Fibroblast of skin of back (primary cell): ENCODE results near the gene GNAS-AS1.
"Not testable (repeated sequence)": the region's sequence is repeated elsewhere in the genome, so short reads cannot be mapped to it uniquely, and the experiment has no call there.

ENCODE experiments used
- DNase-seq: peaks from one replicate; pipeline ENCODE4 v3.0.0-alpha.2; 2013

Gene GNAS-AS1

DNA sequence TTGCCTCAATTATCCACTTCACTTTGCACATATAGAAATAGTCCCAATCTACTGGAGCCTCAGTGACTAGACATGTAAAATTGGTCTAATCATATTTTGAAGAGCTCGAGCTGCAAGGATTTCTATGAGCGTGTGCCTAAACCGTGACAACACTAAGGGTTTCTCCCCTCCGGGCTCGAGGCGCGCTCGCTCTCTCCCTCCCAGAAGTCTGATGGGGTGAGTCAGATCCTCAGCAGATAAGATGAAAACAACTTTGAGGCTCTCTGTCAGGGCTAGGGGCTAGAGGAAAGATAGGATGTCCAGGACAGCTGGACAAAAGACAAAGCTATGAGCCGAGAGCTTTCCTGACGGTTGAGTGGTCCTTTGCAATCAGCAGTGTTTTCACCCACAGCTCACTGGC is 16.8 kb downstream of the GNAS-AS1 start:
- no peak for DNase-seq

DNA sequence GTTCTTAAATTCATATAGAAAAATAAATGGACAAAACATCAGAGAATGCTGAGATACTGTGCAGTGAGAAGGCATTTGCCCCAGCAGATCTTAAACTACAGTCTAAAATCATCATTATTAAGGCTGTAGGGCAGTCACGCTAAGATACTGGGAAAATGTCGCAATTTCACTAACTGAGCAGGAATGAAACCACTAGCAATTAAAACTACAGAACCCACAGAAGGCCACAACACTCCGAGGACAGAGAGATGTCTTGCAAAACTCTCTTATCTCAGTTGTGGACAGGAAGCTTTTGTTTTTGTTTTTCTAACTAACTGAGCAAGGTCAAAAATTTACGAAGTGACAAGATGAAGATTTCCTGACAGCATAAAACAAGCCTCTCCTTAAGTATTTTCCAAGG is 18.2 kb downstream of the GNAS-AS1 start:
- DNase-seq = no peak

DNA sequence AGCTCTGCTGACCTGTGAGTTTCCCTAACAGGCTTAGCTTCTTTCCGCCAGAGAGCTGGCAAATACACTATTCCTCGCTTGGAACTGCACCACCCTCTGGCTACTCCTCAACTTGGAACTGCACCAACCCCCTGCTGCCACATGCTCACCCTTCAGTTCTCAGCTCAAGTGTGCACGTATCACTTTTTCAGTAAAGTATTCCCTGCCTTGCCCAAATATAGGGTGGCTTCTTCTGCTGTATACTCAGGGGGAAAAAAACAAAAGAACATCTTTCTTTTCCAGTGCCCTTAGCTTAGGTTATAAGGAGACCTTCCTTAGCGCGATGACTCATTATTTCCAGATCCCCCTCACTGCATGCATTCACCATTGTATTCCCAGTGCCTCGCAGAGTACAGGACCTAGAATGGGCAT is 21.2 kb downstream of the GNAS-AS1 start:
- no peak for DNase-seq

DNA sequence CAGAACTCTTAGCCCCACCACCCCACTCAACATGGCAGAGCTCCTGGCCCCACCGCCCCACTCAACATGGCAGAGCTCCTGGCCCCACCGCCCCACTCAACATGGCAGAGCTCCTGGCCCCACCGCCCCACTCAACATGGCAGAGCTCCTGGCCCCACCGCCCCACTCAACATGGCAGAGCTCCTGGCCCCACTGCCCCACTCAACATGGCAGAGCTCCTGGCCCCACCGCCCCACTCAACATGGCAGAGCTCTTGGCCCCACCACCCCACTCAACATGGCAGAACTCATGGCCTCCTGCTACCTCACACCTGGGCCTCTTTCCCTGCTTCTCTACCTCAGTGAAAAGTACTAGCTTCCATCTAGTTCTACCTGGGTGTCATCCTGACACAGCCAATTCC is 21.9 kb downstream of the GNAS-AS1 start:
- not testable (repeated sequence) for DNase-seq

DNA sequence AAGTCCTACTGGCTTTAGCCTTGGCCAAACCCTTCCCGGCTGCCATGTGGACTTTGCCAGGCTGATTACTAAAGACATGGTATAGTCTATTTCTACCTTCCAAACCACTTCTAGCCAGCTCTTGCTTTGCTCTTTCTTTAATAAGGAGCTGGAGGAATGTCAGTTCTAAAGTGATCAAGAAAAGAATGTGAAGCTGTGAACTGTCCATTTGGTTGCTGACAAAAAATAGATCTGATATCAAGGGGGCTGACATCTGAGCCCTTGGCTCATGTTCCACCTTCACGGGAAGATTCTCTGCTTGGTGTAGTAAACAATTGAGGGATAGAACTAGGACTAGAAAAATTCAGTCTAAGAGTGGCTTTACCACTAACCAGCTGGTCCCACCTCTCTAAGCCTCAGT is 22.6 kb downstream of the GNAS-AS1 start:
- DNase-seq = no peak

DNA sequence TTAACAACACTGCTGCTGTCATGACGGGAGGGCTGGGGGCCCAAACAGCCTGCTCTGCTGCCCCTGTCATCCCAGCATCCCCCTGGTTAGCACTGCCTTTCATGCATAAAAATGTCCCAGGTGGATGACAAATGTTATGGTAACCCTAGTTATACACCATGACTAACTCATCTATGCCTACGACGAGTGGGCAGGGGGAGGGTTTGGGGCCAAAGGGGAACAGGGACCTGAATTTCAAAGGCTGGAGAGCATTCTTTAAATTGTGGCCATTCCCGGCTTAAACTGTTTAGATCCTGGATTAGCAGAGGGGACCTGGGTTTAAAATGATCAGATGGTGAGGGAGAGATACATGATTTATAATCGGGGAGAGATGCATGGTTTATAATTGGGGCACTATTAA is 24.4 kb downstream of the GNAS-AS1 start:
- DNase-seq = no peak

DNA sequence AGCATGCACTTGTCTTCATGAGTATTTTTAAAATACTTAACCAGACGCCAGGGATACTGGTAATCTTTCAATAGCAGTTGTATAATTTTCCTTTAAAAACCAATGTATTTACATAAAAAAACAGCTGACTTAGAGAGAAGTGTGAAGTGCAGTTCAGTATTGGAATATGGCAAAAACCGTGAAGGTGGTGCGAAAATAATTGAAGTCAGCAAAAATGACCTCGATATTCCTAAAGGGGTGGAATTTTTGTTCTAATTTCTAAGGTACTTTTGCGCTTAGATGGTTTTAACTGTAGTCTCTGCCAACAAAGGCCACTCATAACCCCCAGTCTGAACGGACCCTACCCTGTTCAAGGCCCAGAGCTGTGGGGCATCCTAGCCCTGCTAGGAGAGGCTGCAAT is 25.3 kb downstream of the GNAS-AS1 start:
- DNase-seq = no peak

DNA sequence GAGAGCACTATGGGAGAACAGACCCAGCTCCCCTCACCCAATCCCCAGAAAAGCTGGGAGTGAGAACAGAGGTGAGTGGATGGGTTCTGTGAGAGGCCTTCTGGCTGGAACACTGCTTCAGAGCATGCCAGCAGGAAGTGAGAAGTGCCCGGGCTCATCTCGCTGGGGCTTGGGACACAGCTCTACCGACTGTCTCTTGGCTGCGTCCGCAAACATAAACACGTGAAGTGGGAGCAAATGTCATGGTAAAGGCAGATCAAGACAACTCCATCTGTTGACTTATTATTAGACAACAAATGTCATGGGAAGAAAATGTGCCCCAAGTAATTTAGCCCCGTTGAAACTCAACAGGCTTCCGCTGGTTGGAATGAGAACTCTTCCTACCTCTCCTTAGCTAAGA is 25.9 kb downstream of the GNAS-AS1 start:
- no peak for DNase-seq

DNA sequence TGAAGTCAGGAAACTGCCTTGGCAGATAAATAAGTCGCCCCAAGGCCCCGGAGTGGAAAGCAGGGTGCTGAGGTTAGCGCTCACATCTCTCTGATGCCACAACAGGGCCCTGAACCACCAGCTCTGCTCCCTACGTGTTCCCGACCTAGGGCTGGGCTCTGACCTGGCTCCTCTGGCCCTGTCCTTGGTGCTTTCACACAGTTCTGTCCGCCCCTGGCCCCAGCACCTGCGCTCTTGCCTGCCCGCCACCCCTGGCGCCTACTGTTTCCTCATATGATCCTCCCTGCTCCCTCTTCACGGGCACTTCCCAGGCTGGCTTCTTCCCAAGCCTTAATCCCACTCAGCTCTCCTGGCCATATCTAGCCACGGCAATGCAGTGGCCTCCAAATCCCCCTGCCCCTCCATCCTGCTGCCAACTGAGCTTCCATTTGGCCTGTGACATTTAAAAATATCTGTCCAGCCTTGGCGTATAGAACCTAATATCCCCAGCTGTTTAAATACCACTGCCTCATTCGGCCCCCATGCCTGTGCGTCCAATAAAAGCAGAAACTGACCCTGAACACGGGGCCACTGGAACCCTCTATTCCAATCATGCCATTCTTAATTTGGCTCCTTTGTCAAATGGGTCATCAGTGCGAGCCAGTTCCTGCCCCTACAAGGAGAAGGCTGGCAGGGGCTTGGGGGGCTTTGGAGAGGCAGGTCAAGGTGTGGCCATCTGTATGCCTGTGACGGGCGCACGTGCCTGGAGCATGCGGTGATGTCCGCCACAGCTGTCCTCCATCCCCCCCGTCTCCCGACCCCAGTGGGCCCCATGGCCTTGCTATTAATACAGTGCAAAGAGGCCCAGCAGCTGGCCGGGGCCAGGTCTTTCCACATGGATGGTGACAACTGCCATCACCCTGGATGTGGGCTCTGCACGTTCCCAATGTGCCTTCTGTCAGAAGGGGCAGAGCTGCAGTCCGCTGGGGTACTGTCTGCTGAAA is 27.7 kb downstream of the GNAS-AS1 start:
- no peak for DNase-seq

DNA sequence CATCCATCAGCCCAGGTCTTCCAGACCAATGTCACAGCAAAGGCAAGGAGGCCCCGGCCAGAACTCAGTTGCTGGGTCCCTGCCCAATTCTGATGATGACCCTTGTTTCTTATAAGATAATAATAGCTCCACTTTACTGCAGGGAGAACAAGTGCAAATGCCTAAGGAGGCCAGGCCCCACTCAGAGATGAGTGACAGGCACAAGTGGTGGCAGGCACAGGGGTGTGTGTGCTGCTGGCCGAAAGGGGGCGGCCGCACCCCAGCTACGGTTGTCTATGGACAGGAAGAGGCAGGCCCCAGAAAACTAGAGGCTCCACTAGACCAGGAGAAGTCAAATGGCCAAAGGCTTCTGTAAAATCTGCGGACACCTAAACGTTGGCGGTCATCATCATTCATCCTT is 28.6 kb downstream of the GNAS-AS1 start:
- no peak for DNase-seq

DNA sequence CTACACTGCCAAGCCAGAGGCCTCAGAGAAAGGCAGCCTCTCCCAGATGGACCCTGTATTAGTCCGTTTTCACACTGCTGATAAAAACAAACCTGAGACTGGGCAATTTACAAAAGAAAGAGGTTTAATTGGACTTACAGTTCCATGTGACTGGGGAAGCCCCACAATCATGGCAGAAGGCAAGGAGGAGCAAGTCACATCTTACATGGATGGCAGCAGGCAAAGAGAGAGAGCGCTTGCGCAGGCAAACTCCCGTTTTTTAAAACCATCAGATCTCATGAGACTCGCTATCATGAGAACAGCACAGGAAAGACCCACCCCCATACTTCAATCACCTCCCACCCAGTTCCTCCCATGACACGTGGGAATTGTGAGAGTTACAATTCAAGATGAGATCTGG is 30.2 kb downstream of the GNAS-AS1 start:
- DNase-seq = not testable (repeated sequence)

DNA sequence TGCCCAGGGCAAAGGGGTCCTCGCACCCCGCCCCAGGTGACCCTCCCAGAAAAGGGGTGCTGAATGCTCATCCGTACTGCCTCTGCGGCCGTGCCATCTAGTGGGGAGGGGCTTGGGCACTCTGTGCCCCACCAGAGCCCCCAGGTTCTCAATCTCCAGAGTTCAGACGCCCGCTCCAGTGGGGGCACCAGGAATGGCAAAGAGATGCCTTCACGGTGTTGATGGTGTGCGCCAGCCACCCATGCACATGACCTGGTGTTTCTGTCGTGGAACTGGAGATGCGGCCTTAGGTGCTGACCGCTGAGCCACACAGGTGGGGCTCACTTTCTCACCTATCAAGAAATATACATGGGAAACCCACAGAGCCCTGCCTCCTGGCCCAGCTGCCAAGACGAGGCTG is 30.8 kb downstream of the GNAS-AS1 start:
- no peak for DNase-seq

DNA sequence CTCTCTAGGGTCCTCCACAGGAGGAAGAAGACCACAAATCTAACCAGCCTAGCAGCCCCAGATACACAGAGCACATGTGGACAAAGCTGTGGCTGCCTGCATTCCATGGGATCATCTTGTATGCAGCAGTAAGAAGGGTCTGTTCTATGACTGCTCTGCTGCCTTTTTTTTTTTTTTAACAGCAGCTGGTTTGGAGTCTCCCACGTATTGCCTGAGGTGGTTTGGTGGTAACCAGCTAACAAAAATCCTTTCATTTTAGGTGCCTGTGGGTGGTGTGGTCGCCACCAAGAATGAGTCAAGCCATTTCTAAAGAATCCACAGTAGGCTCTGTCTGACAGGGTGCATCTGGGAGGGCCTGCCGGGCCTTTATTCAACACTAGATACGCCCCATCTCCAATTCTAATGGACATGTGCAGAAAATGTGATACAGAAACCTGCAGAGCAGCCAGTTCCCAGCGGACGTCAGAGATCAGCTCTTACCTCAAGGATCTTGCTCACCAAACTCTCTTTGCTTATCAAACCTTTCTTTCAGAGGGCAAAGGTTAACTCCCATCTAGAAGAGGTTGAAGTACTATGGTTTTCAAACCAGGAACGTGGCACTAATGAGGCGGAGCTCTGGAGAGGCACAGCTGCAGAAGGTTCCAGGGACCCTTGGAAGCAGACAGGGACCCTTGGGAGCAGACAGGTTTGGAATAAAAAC is 32.0 kb downstream of the GNAS-AS1 start:
- DNase-seq = peak; percentile 95

DNA sequence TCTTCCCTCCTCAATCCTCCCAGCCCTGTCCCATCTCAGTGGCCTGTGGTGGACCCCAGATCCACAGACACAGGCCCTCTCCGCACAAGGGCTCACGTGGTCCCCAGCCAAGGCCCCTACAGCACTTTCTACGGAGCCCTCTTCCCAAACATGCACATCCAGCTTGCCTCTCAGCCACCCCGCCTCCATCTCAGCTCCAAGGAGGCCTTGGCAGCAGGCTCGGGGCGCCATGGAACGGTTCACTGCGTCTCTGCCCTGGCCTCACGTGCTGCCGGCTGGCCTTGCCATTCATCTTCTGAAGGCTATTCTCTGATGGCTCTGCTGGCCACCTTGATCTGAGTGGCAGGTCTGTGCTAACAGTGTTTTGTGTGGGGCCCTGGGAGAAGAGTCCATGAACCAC is 33.0 kb downstream of the GNAS-AS1 start:
- DNase-seq = no peak

DNA sequence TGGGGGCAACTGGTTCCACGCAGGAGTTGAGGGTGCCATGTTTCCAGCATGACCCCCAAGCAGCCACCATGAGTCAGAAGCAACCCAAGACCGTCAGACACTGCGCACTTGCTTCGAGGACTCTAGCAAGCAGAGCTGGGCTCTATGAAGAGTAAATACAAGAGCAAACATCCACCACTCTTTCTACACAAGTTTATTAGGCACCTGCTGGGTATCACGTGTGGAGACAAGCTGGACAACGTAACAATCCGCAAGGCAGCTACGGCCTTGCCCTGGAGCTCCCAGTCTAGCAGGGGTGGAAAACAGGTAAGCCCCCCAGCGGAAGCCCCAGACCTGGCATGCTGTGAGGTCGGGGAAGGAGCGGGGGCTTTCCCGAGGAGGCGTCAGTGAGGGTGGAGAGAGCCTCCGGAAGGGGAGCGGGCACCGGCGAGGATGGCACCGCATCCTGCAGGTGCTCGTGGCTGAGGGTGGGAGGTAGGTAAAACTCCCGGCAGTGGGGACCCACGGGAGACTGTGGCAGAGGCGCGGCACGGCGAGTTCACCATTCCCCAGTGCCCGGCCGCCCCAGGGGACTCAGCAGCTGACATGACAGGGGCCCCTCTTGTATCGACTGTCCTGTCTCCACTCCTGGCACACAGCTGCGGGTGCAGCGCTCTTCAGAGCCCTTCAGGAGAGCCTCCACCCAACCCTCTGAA is 33.6 kb downstream of the GNAS-AS1 start:
- DNase-seq = no peak

DNA sequence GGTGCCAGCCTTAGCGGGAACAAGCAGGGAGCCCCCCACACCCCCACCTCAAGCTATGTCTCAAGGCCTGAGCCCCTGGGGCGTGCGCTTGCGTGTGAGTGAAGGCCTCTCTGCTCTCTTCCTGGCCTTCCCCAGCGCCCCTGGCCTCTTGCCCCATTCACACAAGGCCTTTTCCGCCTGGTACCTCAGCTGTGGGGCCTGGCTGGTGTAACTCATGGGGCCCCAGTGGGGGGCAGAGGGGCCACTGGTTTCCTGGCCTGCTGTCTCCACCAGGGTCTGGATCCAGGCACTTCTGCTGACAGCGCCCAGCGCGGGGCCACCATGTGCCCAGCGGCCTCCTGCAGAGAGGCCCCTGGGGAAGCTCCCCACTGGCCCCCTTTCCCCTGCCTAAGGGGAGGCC is 34.7 kb downstream of the GNAS-AS1 start:
- DNase-seq = no peak

DNA sequence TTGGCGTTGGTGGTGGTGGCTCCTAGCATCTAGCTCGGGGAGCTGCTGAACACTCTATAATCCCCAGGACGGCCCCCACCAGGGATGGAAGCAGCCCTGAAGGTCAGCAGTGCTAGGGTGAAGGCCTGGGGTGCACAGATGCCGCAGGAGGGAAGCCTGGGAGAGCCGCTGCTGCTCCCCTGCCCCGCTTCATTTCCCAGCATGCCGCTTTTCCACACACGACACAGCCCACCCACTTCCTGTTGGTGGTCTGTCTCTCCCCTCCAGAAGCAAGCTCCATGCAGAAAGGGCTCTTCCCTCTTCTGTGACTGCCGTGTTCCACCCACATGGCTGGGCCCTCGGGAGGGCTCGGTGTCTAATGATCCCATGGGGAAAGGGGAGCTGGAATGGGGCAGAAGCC is 35.3 kb downstream of the GNAS-AS1 start:
- DNase-seq = no peak

DNA sequence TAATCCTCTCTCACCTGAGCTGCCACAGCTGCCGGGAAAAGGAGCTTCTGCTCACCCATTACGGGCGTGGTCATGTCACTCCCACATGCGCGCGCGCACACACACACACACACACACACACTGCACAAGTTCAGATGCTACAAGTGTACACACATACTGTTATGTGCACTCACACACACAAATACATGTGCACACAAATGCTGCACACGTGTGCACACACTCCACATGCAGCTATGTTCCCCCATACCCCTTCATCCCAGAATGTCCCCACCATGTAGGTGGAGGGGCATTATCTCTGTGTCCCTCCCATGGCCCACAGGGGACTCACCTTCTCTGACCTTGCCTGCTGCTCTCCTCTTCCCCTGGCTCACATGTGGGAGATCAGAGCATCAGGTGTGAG is 37.3 kb downstream of the GNAS-AS1 start:
- DNase-seq = no peak

DNA sequence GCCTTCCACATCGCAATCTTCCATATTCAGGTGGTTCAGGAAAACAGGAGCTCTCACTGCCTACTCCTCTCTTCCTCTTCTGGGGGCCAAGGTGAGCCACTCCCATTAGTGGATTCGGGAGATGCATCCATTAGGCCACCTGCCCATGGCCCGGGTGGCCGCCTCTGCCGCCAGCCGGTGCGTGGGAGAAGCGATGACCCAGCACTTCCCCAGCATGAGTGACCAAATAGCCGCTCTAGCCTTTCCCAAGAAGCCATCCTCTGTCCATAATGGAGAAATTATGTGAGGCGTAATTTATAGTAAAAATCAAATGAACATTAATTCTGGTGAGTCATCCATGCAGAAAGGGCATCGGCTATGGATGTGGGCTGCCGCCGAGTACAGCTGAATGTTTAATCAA is 39.4 kb downstream of the GNAS-AS1 start:
- DNase-seq = no peak

DNA sequence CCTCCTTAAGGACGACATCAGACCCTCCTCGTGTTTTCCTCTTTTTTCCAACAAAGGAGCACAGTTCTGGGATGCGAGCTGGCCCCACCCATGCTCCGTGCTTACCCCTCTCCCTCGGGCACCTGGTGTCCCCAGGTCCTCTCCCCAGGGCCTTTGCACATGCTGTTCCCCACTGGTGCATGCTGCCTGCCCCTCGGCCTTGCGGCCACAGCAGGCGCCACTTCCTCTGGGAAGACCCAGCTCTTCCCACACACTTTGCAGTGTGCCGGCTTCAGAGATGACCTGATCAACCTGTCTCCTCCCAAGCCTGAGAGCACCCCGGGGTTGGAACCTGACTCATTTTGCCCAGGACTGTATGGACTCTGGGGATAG is 39.8 kb downstream of the GNAS-AS1 start:
- DNase-seq = no peak

DNA sequence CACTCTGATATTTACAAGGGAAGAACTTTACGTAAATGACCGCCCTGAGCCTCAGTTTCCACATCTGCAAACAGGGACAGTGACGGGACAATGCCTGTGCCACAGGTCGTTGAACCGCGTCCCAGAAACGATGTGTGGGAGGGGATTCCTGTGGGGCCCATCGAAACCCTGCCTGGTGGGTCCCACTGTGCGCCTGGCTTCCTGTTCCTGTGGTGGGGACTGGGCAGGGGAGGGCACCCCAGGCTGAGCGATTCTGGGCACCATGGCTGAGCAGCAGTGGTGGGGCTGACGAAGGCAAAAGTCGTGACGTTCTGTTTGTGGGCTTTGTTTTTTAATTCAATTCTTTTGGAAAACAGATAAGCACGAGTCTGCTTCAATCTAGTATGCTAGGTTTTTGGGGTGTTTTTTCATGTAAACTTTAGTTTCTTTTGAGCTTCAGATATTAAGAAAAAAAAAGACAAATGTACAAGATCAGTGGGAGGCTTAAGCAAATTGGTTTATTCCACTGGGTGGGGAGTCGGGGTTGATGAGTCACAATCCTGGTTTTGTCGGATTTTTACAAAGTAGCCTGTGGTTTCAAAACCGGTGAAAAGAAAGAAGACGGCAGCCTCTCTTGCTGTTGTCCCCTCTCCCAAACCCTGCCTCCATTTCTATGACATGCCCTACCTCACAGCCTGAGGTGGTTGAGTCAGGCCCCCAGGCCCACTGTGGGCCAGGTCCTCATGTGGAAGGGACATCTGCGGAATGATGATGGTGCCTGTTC is 40.4 kb downstream of the GNAS-AS1 start:
- DNase-seq = peak; percentile 35

DNA sequence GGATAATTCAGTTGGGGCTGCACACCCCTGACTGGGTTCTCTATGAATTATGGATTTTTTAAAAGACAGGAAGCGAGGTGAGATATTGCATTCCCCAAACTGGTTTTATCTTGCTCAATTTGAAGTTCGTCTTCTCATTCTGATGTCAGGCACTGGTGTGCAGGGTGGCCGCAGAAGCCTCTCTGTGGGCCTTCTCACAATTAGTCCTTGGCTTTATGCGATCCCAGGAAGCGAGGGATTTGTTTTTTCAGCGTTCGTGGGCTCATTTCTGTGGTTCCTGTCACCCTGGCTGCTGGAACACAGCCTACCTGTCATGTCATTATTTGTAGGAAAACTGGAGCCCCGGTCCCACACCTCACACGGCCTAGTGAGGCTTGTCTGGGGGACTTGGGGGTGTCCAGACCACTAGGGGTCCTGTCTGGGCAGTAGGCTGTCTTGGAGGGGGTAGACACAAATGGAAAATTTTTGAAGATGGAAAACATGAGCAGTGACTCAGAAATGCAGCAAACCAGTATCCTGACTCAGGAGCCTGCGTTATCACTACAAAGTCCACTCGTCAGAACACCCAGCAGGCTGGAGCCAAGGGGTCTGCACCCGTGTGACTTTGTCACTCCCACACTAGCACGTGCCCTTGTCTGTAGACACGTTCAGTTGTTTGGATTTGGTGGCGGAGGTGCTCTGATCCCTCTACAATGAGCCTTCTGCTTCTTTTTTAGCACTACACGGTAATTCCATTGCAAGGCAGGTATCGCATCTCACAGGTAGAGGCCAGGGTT is 42.2 kb downstream of the GNAS-AS1 start:
- DNase-seq = no peak
